HUES6 (cell line): ENCODE data around the gene SH2D7.
A peak's percentile ranks its signal among the peaks of the same experiment; 100 is the strongest.

Experiments
- H3K27ac ChIP-seq: 2 replicates; pipeline ENCODE4 v1.7.0; 2013; ENCODE audit warnings: low read depth, mild to moderate bottlenecking, low read length, inconsistent platforms
- H3K27me3 ChIP-seq: 2 replicates; pipeline ENCODE4 v1.6.1; 2013; ENCODE audit warnings: low read length; ENCODE audit not compliant: control insufficient read depth, insufficient read depth
- H3K36me3 ChIP-seq: 2 replicates; pipeline ENCODE4 v1.6.1; 2013; ENCODE audit warnings: low read length; ENCODE audit not compliant: control insufficient read depth, insufficient read depth
- H3K4me1 ChIP-seq: 2 replicates; pipeline ENCODE4 v1.6.1; 2013; ENCODE audit warnings: low read length; ENCODE audit not compliant: control insufficient read depth, insufficient read depth
- H3K4me3 ChIP-seq: 2 replicates; pipeline ENCODE4 v1.5.1; 2013; ENCODE audit warnings: low read depth, low read length
- H3K9ac ChIP-seq: one replicate; pipeline ENCODE4 v1.6.1; 2013; ENCODE audit warnings: mild to moderate bottlenecking, low read length
- H3K9me3 ChIP-seq: 2 replicates; pipeline ENCODE4 v1.6.1; 2013; ENCODE audit warnings: low read depth, low read length; ENCODE audit not compliant: control insufficient read depth, insufficient read depth

The SH2D7 gene

DNA sequence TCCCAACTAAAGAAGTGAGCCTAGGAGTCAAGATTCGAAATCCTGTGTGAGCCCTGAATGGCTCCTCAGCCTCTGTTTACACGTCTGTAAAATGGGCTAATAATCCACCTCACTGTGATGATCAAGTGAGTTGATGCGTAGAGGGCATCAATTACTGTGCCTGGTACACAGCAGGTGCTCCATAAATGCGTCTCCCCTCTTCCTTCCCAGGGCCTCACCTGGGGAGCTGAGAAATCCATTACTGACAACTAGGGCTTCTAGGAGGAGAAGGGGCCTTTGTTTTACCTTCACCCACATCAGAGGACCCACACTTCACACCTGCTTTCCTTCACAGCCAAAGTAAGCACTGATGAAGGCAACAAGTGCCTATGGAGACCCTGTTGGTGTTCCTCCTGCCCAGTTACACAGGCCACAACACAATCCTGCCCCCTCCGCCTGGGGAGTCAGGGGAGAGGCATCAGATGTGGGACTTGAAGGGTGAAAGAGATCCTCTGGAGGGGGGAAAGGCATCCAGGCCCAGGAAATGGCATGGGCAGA lies 37.5 kb downstream of the SH2D7 start:
- Histone ChIP-seq H3K9ac (no peak overlapping the region), H3K27ac (no peak overlapping the region), H3K36me3 (no peaks in the 10 kb centered on the region), H3K4me3 (no peak overlapping the region), H3K9me3 (no peaks in the 10 kb centered on the region), H3K27me3 (no peaks in the 10 kb centered on the region), H3K4me1 (peaks cover 18% of the 10 kb centered on the region; the same call in 1 of the 2 replicates)

DNA sequence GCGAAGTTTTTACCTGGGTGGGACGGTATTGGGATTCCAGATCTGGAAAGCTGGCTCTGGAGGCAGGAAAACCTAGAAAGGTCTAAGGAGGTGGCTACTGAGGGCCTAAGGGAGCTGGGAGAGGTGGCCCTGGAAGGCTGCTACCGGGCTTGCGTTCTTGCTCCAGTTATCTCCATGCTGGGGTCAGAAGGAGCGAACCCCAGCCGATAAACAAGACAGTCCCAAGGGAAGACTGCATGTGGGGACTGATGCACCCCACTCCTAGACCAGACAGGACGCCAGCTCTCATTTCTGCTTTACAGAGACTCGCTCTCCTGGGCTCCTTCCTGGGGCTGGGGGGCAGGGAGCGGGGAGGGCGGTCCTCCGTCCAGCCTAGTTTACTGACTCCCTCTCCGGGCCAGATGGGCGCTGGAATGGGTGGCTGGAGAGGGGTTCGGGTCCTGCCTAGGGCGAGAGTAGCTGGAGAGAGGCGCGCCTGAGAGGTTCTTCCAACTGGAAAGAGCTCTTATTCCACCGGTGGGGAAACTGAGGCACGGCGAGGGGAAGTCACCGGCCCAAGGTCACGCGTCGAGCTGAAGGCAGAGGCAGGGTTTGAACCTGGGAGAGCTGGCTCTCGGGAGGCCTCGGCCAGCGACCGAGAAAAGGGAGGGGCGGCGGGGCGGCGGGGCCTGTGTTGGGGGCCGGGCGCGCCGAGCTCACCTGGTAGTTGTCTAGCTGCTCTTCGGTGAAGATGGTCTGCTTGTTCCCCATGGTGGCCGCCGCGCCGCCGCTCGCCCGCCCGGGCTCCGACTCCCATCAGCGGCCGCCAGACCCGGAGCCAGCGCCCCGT lies 38.3 kb downstream of the SH2D7 start:
- H3K9ac ChIP-seq = peak overlapping the region; percentile 49
- H3K27me3 ChIP-seq = no peaks in the 10 kb centered on the region
- no peak overlapping the region for H3K27ac ChIP-seq
- H3K4me3 ChIP-seq = peak overlapping the region; percentile 98
- no peaks in the 10 kb centered on the region for H3K9me3 ChIP-seq
- H3K4me1 ChIP-seq = peaks cover 18% of the 10 kb centered on the region; the same call in 1 of the 2 replicates
- H3K36me3 ChIP-seq = no peaks in the 10 kb centered on the region

DNA sequence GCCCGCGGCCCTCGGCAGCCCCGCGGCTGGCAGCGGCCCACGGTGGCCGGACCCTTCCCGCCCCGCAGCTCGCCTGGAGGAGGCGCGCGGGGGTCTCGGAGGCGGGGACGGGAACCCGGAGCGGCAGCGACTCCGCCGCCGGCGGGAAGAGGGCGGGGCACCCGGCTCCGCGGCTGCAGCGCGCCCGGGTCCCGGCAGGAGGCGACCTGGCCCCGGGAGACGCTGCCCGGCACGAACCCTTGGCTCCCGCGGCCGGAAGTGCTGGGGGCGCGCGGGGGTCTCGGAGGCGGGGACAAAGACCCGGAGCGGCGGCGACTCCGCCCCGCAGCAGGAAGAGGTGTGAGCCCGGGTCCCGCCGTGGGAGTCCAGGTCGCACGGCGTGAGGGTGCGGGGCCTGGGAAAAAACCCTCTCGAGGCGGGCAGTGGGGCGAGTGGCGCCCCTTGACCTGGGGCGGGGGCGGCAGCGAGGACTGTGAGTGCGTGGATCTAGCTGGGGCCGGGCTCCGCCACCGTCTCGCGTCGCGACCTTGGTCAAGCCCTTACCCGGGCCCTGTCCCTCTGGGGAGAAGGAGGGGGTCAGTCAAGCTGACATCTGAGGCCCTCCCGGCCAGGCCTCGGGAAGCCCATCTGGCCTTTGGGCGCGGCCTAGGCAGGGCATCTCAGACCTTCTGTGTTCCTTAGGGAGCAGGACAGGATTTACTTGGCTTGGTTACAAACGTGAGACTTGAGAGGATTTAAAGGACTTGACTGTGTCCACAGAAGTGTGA lies 39.1 kb downstream of the SH2D7 start, which contains the start of gene CIB2:
TSS of gene CIB2 (minus strand) at position 151 of the 767 bp plus-strand sequence. CDS start 230 bp downstream, outside the sequence.
- Histone ChIP-seq H3K4me1 (peaks cover 24% of the 10 kb centered on the region; the same call in 1 of the 2 replicates), H3K27ac (peak within 1 kb of the TSS; percentile 69; the same call in 1 of the 2 replicates), H3K4me3 (peak within 1 kb of the TSS; percentile 98)

DNA sequence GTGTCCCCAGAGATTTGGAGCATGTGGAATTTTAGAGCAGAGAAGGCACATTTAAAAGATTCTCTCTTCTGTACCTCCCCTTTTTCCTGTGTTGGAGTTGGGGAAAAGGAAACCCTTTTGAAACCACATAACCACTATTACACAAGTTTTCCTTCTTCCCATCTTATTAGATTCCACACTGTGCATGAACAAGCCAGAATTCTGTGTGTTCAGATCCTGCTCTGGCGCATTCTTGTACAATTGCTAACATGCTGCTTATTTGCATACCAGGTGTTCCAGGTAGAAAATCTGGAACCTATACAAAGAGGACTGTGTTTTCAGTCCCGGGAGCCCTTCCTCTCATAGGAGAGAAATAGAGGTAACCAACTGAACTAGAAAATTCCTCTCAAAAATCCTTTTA lies 41.4 kb downstream of the SH2D7 start:
- H3K36me3 ChIP-seq = no peaks in the 10 kb centered on the region
- no peaks in the 10 kb centered on the region for H3K9me3 ChIP-seq
- H3K27ac ChIP-seq = no peak overlapping the region
- H3K4me1 ChIP-seq = peaks cover 22% of the 10 kb centered on the region; the same call in 1 of the 2 replicates
- no peaks in the 10 kb centered on the region for H3K27me3 ChIP-seq
- no peak overlapping the region for H3K9ac ChIP-seq
- no peak overlapping the region for H3K4me3 ChIP-seq

More for the DNA sequence above, 39.1 kb downstream of the SH2D7 start, which contains the start of gene CIB2:
- Histone ChIP-seq H3K9me3 (no peaks in the 10 kb centered on the region), H3K36me3 (no peaks in the 10 kb centered on the region), H3K27me3 (no peaks in the 10 kb centered on the region), H3K9ac (peak within 1 kb of the TSS; percentile 75)

DNA sequence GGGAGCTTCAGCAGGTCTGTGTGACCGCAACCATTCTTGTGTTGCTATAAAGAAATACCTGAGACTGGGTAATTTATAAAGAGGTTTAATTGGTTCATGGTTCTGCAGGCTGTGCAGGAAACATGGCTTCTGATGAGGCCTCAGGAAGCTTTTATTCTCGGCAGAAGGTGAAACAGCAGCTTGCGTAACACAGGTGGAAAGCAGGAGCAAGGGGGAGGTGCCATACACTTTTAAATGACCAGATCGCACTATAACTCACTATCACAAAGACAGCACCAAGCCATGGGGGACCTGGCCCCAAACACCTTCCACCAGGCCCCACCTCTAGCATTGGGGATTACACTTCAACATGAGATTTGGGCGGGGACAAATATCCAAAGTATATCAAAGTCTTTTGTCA lies 47.2 kb downstream of the SH2D7 start:
- Histone ChIP-seq H3K27me3 (no peaks in the 10 kb centered on the region), H3K9me3 (no peaks in the 10 kb centered on the region), H3K9ac (no peak overlapping the region), H3K27ac (no peak overlapping the region), H3K4me1 (peaks cover 6% of the 10 kb centered on the region; the same call in 1 of the 2 replicates), H3K4me3 (no peak overlapping the region), H3K36me3 (no peaks in the 10 kb centered on the region)

DNA sequence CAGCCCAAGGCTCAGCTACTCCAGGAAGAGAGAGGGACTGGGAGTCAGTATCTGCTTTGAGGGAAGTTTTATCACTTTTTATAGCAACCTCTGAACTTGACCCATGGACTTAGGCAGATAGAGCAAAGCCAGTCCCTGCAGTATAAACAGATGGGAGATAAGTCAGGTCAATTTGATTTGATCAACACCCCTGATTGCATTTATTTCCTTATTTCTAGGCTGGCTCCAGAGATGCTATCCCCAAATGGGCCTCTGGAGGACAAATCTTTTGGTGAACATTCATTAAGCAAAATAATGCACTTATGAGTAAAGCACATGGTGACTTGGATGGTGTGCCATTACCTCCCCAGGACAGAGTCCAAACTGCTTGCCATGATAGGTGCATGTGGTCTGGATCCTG lies 47.9 kb downstream of the SH2D7 start:
- peaks cover 6% of the 10 kb centered on the region; the same call in 1 of the 2 replicates for H3K4me1 ChIP-seq

DNA sequence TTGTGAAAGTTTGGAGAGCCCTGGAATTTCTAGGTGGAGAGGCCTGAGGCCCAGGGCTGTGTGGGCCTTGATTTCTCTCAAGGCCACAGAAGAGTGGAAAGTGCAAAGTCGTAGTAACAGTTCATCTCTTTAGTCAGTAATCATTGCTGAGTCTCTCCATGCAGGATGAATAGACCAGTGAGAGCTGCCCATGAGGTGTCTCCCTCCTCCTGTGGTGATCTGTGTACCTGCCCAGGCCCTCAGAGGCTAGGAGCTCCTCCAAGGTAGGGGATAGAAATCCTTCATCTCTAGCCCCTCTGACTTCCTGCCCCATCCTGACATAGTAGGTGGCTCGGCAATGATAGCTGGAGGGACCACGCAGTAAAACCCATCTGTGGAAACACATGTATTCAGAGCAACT lies 50.0 kb downstream of the SH2D7 start:
- H3K9ac ChIP-seq = no peak overlapping the region
- H3K4me3 ChIP-seq = no peak overlapping the region
- H3K27ac ChIP-seq = no peak overlapping the region
- no peaks in the 10 kb centered on the region for H3K9me3 ChIP-seq
- H3K4me1 ChIP-seq = no peaks in the 10 kb centered on the region
- no peaks in the 10 kb centered on the region for H3K36me3 ChIP-seq
- H3K27me3 ChIP-seq = no peaks in the 10 kb centered on the region

More for the DNA sequence above, 47.9 kb downstream of the SH2D7 start:
- no peak overlapping the region for H3K27ac ChIP-seq
- no peaks in the 10 kb centered on the region for H3K9me3 ChIP-seq
- no peaks in the 10 kb centered on the region for H3K27me3 ChIP-seq
- no peak overlapping the region for H3K9ac ChIP-seq
- H3K36me3 ChIP-seq = no peaks in the 10 kb centered on the region
- H3K4me3 ChIP-seq = no peak overlapping the region

DNA sequence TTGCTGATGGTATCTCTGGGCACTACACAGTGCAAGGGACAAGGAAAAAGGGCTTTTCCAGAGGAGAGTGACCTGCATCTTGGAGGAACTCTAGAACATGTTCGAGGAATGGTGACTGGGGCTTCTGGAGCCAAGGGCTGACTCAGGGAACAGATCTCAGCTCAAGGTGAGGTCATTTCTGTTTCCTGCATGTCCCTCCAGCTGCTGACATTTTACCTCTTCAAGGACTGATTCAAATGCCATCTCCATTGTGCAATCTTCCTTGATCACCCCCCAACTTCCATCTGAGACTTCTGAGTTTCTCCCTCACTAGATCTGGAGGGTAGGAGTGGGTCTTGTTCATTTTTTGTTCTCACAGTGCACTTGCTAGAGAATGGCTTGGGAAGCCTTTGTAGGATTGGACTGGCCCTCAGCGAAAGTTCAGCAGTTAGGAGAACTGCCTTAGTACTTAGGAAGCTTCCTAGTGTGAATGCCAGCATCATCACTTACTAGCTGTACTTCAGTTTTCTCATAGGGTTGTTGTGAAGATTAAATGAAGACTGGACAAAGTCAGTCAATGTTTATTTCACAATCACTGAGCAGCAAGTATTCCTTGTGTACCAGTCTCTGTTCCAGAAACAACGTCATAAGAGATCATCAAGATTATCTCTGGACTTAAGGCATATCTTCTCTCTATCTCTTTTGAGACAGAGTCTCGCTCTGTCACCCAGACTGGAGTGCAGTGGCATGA lies 54.2 kb downstream of the SH2D7 start:
- peaks cover 13% of the 10 kb centered on the region for H3K4me1 ChIP-seq
- H3K36me3 ChIP-seq = no peaks in the 10 kb centered on the region
- H3K27ac ChIP-seq = no peak overlapping the region
- H3K9me3 ChIP-seq = no peaks in the 10 kb centered on the region
- no peak overlapping the region for H3K4me3 ChIP-seq
- H3K27me3 ChIP-seq = no peaks in the 10 kb centered on the region
- no peak overlapping the region for H3K9ac ChIP-seq

DNA sequence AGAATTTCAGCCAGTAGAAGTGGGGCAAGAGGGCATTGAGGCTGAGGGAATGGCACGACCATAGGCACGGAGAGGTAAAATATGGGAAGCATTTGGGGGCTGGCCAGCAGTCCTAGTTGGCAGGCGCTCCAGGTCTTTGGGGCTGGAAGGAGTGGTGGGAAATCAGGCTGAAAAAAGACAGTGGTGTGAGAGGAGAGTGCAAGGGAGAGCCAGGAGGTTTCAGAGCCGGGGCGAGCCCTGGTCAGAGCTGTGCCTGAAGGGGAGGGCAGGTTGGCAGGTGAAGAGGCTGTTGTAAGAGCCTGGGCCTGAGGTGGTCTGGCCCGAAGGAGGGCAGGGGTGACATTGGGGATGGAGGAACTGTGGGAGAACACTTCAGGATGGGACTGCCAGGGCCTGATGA lies 55.2 kb downstream of the SH2D7 start:
- H3K4me1 ChIP-seq = peaks cover 13% of the 10 kb centered on the region
- no peaks in the 10 kb centered on the region for H3K27me3 ChIP-seq
- H3K4me3 ChIP-seq = no peak overlapping the region
- H3K9ac ChIP-seq = no peak overlapping the region
- H3K36me3 ChIP-seq = no peaks in the 10 kb centered on the region
- no peaks in the 10 kb centered on the region for H3K9me3 ChIP-seq
- H3K27ac ChIP-seq = no peak overlapping the region

DNA sequence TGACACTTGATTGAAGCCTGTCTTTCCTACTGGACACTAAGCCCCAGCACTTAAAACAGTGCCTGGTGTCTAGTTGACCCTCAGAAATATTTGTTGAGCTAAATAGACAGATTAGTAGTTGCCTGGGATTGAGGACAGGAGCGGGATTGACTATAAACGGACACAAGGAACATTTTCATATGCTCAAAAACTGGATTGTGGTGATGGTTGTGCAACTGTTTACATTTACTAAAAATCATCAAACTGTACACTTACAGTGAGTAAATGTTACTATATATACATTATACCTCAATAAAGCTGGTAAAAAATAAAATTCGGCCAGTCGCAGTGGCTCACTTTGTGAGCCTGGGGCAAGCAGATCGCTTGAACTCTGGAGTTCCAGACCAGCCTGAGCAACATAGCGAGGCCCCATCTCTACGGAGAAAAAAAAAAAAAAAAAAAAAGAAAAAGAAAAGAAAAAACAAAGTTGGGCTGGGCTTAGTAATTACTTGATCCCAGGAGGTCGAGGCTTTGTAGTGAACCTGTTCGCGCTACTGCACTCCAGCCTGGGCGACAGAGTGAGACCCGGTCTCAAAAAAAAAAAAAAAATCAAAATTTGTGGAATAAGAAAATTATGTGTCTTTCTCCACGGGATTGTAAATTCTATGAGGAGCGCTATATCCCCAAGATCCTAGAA lies 56.2 kb downstream of the SH2D7 start:
- H3K4me1 ChIP-seq = peaks cover 13% of the 10 kb centered on the region
- no peaks in the 10 kb centered on the region for H3K36me3 ChIP-seq
- peak overlapping the region; percentile 87 for H3K4me3 ChIP-seq
- no peaks in the 10 kb centered on the region for H3K27me3 ChIP-seq
- H3K9me3 ChIP-seq = no peaks in the 10 kb centered on the region
- peak overlapping the region; percentile 47 for H3K9ac ChIP-seq
- H3K27ac ChIP-seq = no peak overlapping the region
